ENCODE results near the gene ZNF526. TPM values are rescaled to one million over a fixed set of nuclear protein-coding genes. Genes with fewer than 3 reads are reported as not detected.

The ZNF526 gene
- total RNA-seq, 1 experiment from 2014 or later: 3.4 TPM

- Histone ChIP-seq H3K9me2 (replicated peaks; ENCODE audit: insufficient read depth, low read length) (no peaks in the 10 kb centered on the region), H3K4me1 (ENCODE audit: low read length) (no peaks in the 10 kb centered on the region), H3K4me3 (ENCODE audit: low read length) (no peak overlapping the region), H3K79me2 (ENCODE audit: low read length) (no peaks in the 10 kb centered on the region), H4K20me1 (ENCODE audit: insufficient read depth, low read depth, low read length) (no peaks in the 10 kb centered on the region), H3K36me3 (ENCODE audit: insufficient read depth, low read length) (no peaks in the 10 kb centered on the region; the same call in 1 of the 2 replicates), H3K27ac (ENCODE audit: low read length) (no peak overlapping the region), H3K4me2 (ENCODE audit: low read depth, low read length, poor library complexity, severe bottlenecking) (no peak overlapping the region), H2AFZ (ENCODE audit: low read length) (no peak overlapping the region), H3K27me3 (ENCODE audit: low read length) (no peaks in the 10 kb centered on the region), H3K9ac (ENCODE audit: low read length) (no peak overlapping the region), H3K9me3 (ENCODE audit: low read length) (peaks cover 5% of the 10 kb centered on the region)
- no peak for DNase-seq
Observed at GRCh38 chr19:42191330-42191729, 28.8 kb upstream of the ZNF526 start.

- Histone ChIP-seq H3K79me2 (ENCODE audit: low read length) (no peaks in the 10 kb centered on the region), H3K4me2 (ENCODE audit: low read depth, low read length, poor library complexity, severe bottlenecking) (no peak overlapping the region), H3K4me3 (ENCODE audit: low read length) (no peak overlapping the region), H3K9me2 (replicated peaks; ENCODE audit: insufficient read depth, low read length) (no peaks in the 10 kb centered on the region), H3K27ac (ENCODE audit: low read length) (no peak overlapping the region), H3K36me3 (ENCODE audit: insufficient read depth, low read length) (no peaks in the 10 kb centered on the region; the same call in 1 of the 2 replicates), H2AFZ (ENCODE audit: low read length) (no peak overlapping the region), H4K20me1 (ENCODE audit: insufficient read depth, low read depth, low read length) (no peaks in the 10 kb centered on the region), H3K27me3 (ENCODE audit: low read length) (no peaks in the 10 kb centered on the region), H3K4me1 (ENCODE audit: low read length) (no peaks in the 10 kb centered on the region), H3K9me3 (ENCODE audit: low read length) (peaks cover 5% of the 10 kb centered on the region), H3K9ac (ENCODE audit: low read length) (no peak overlapping the region)
- no peak for DNase-seq
Observed at GRCh38 chr19:42191855-42192254, 28.3 kb upstream of the ZNF526 start.

- Histone ChIP-seq H3K9ac (ENCODE audit: low read length) (no peak overlapping the region), H3K27ac (ENCODE audit: low read length) (no peak overlapping the region), H4K20me1 (ENCODE audit: insufficient read depth, low read depth, low read length) (no peaks in the 10 kb centered on the region), H3K4me3 (ENCODE audit: low read length) (no peak overlapping the region), H3K9me2 (replicated peaks; ENCODE audit: insufficient read depth, low read length) (no peaks in the 10 kb centered on the region), H3K36me3 (ENCODE audit: insufficient read depth, low read length) (no peaks in the 10 kb centered on the region; the same call in 1 of the 2 replicates), H3K79me2 (ENCODE audit: low read length) (no peaks in the 10 kb centered on the region), H3K4me1 (ENCODE audit: low read length) (no peaks in the 10 kb centered on the region), H3K4me2 (ENCODE audit: low read depth, low read length, poor library complexity, severe bottlenecking) (no peak overlapping the region), H3K27me3 (ENCODE audit: low read length) (no peaks in the 10 kb centered on the region), H2AFZ (ENCODE audit: low read length) (no peak overlapping the region), H3K9me3 (ENCODE audit: low read length) (peaks cover 5% of the 10 kb centered on the region)
- no peak for DNase-seq
Observed at GRCh38 chr19:42193294-42193693, 26.8 kb upstream of the ZNF526 start.

GRCh38 chr19:42193706-42194105, 26.4 kb upstream of the ZNF526 start:
- Histone ChIP-seq H3K4me1 (ENCODE audit: low read length) (no peaks in the 10 kb centered on the region), H3K4me3 (ENCODE audit: low read length) (no peak overlapping the region), H3K27ac (ENCODE audit: low read length) (no peak overlapping the region)

GRCh38 chr19:42196011-42197001, 23.8 kb upstream of the ZNF526 start:
- Histone ChIP-seq H3K36me3 (ENCODE audit: insufficient read depth, low read length) (peaks cover 10% of the 10 kb centered on the region), H3K9me2 (replicated peaks; ENCODE audit: insufficient read depth, low read length) (no peaks in the 10 kb centered on the region), H4K20me1 (ENCODE audit: insufficient read depth, low read depth, low read length) (no peaks in the 10 kb centered on the region), H3K4me1 (ENCODE audit: low read length) (peaks cover 1% of the 10 kb centered on the region; the same call in 1 of the 2 replicates), H3K9me3 (ENCODE audit: low read length) (peaks cover 5% of the 10 kb centered on the region), H2AFZ (ENCODE audit: low read length) (no peak overlapping the region), H3K4me3 (ENCODE audit: low read length) (no peak overlapping the region), H3K27me3 (ENCODE audit: low read length) (no peaks in the 10 kb centered on the region), H3K27ac (ENCODE audit: low read length) (no peak overlapping the region), H3K79me2 (ENCODE audit: low read length) (no peaks in the 10 kb centered on the region), H3K9ac (ENCODE audit: low read length) (no peak overlapping the region), H3K4me2 (ENCODE audit: low read depth, low read length, poor library complexity, severe bottlenecking) (no peak overlapping the region)
- DNase-seq: no peak

More at GRCh38 chr19:42193706-42194105, 26.4 kb upstream of the ZNF526 start:
- Histone ChIP-seq H2AFZ (ENCODE audit: low read length) (no peak overlapping the region), H3K4me2 (ENCODE audit: low read depth, low read length, poor library complexity, severe bottlenecking) (no peak overlapping the region), H4K20me1 (ENCODE audit: insufficient read depth, low read depth, low read length) (no peaks in the 10 kb centered on the region), H3K9ac (ENCODE audit: low read length) (no peak overlapping the region), H3K27me3 (ENCODE audit: low read length) (no peaks in the 10 kb centered on the region), H3K36me3 (ENCODE audit: insufficient read depth, low read length) (peaks cover 3% of the 10 kb centered on the region), H3K9me3 (ENCODE audit: low read length) (peaks cover 5% of the 10 kb centered on the region), H3K9me2 (replicated peaks; ENCODE audit: insufficient read depth, low read length) (no peaks in the 10 kb centered on the region), H3K79me2 (ENCODE audit: low read length) (no peaks in the 10 kb centered on the region)
- no peak for DNase-seq

- no peaks in the 10 kb centered on the region for H3K27me3 ChIP-seq (ENCODE audit: low read length)
- H3K4me1 ChIP-seq (ENCODE audit: low read length): peaks cover 12% of the 10 kb centered on the region
- H3K9ac ChIP-seq (ENCODE audit: low read length): no peak overlapping the region
- H3K9me2 ChIP-seq (replicated peaks; ENCODE audit: insufficient read depth, low read length): no peaks in the 10 kb centered on the region
- H3K36me3 ChIP-seq (ENCODE audit: insufficient read depth, low read length): peaks cover 10% of the 10 kb centered on the region
- H2AFZ ChIP-seq (ENCODE audit: low read length): no peak overlapping the region
- DNase-seq: no peak
- H3K79me2 ChIP-seq (ENCODE audit: low read length): no peaks in the 10 kb centered on the region
- no peak overlapping the region for H3K4me3 ChIP-seq (ENCODE audit: low read length)
- H3K9me3 ChIP-seq (ENCODE audit: low read length): peaks cover 5% of the 10 kb centered on the region
- H4K20me1 ChIP-seq (ENCODE audit: insufficient read depth, low read depth, low read length): no peaks in the 10 kb centered on the region
- H3K27ac ChIP-seq (ENCODE audit: low read length): no peak overlapping the region
- no peak overlapping the region for H3K4me2 ChIP-seq (ENCODE audit: low read depth, low read length, poor library complexity, severe bottlenecking)
Observed at GRCh38 chr19:42197375-42197817, 22.7 kb upstream of the ZNF526 start.

- no peaks in the 10 kb centered on the region for H3K79me2 ChIP-seq (ENCODE audit: low read length)
- H3K9ac ChIP-seq (ENCODE audit: low read length): no peak overlapping the region
- H3K27me3 ChIP-seq (ENCODE audit: low read length): no peaks in the 10 kb centered on the region
- H3K4me2 ChIP-seq (ENCODE audit: low read depth, low read length, poor library complexity, severe bottlenecking): no peak overlapping the region
- DNase-seq: no peak
- peaks cover 18% of the 10 kb centered on the region for H3K4me1 ChIP-seq (ENCODE audit: low read length)
- H4K20me1 ChIP-seq (ENCODE audit: insufficient read depth, low read depth, low read length): no peaks in the 10 kb centered on the region; the same call in 1 of the 2 replicates
- no peaks in the 10 kb centered on the region for H3K9me2 ChIP-seq (replicated peaks; ENCODE audit: insufficient read depth, low read length)
- no peak overlapping the region for H3K27ac ChIP-seq (ENCODE audit: low read length)
- peaks cover 10% of the 10 kb centered on the region for H3K36me3 ChIP-seq (ENCODE audit: insufficient read depth, low read length)
- H3K4me3 ChIP-seq (ENCODE audit: low read length): no peak overlapping the region
- no peak overlapping the region for H2AFZ ChIP-seq (ENCODE audit: low read length)
- no peaks in the 10 kb centered on the region for H3K9me3 ChIP-seq (ENCODE audit: low read length)
Observed at GRCh38 chr19:42198676-42199439, 21.3 kb upstream of the ZNF526 start.
